ENCODE data around the gene TMEM218.

- no peak for TF ChIP-seq CTCF (IDR thresholded peaks at IDR 0.05; ENCODE audit: insufficient read depth, low read depth, low read length)
- no peak for TF ChIP-seq EZH2 (IDR thresholded peaks at IDR 0.05; ENCODE audit: insufficient read depth, low read length)
These were observed 27.5 kb upstream of the TMEM218 start for GRCh38 chr11:125138966-125139365.
